ENCODE measurements around the gene GGN.
"Not testable (repeated sequence)": the region's sequence is repeated elsewhere in the genome, so short reads cannot be mapped to it uniquely, and the experiment has no call there.

Gene GGN, protein sequence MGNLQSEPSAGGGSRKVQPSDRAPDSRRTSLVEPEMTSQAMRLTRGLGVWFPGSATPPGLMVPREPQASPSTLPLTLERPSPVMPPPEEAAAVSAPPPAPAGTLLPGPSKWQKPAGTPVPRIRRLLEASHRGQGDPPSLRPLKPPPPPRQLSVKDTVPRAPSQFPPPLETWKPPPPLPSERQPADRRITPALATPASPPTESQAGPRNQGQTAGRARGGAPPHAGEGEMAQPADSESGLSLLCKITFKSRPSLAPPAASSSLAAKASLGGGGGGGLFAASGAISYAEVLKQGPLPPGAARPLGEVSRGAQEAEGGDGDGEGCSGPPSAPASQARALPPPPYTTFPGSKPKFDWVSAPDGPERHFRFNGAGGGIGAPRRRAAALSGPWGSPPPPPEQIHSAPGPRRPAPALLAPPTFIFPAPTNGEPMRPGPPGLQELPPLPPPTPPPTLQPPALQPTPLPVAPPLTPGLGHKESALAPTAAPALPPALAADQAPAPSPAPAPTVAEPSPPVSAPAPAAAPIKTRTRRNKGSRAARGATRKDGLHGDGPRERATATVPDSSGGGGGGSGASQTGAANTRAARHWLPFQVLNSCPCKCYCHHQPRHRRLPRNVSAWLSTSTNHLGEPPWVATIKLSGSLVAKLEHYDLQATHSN

DNA sequence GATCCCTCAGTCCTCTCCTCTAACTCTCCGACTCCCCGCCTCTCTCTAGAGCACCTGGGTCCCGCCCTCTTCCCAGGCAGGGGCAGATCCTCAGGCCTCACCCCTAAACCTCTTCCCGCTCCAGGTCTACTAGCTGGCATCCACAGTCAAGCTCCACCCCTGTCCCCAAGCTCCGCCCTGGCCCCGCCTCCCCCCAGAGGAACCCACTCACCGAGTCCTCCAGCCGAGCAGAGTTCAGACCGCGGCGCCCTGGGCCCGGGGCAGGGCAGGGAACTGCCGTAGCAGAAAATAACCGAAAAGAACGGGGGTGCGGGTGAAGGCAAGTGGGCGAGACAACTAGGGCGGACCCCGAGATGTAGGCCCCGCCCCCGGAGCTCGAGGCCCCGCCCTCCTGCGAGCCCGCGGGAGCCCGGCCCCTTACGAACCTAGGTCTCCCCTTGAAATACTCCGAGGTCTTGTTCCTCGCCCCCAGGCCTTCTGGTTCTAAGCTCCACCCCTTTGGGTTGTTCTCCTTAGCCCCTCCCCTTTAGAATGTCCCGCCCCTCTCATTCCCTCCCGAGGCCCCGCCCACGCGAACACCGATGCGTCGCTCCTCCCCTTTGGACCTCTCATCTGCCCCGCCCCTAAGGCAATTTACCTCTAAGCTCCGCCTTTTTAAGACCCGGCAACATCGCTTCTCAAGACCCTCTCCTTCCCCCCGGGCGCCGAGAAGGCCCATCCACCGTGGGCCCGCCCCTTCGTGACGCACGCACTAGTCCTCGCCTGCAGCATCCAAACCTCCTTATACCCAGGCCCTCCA lies at the start of gene GGN:
Gene GGN, minus strand, starts transcription at position 485 of the 799 bp plus-strand sequence. CDS start 773 bp downstream, outside the sequence.
- peak; percentile 73 for DNase-seq

DNA sequence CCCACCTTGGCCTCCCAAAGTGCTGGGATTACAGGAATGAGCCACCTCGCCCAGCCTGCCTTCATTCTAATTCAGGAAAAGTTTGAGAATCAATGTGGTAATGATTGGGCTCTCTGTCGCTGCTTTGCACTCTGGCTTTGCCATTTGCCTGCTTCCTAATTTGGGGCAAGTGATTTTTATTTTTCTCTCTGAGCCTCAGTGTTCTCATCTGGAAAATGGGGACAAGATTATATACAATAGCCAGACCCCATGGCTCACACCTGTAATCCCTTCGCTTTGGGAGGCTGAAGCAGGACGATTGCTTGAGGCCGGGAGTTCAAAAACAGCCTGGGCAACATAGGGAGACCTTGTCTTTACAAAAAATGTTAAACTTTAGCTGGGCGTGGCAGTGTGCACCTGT lies 49.5 kb upstream of the GGN start:
- no peak for DNase-seq

DNA sequence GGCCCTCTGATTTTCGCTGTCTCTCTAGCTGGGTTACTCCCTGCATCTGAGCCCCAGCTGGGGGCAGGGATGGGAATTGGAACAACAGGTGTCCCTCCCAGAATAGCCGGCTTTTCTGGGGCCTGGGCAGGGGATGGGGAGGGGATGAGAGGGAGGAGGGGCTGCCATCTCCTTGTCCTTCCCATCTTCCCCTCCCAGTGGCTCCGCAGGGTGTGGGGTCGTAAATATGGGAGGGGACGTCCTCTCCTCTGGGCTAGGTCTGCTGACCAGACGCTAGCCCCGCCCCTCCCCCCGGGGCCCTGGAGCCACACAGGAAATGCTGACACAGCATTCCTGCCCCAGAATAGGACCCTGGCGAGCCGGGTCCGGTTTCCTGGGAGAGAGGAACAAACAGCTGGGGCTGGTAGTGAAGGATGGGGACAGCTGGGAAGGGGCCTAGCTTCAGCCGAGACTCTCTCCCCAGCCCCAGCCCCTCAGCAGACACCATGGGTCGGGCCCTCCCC lies 46.8 kb upstream of the GGN start:
- DNase-seq: peak; percentile 14

DNA sequence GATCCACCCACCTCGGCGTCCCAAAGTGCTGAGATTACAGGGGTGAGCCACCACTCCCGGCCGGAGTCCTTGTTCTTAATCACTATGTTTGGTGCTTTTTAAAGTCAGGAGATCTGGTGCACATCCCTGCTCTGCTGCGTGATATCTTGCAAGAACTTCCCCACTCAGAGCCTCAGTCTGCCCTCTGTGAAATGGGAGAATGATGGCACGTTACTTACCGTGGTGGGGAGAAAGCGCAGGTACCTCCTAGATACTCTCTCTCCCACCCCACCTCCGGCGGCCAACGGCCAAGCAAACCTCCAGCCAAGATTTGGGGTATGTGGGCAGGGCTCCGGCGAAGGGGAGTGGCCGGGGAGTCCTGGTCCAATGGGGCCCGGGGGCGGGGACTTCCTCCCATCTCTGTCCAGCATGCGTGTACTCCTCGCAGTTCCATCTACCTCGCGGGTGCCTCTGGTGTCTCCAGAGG lies 45.5 kb upstream of the GGN start, which contains the start of gene RYR1:
Gene RYR1, plus strand, starts transcription at position 424 of the 466 bp plus-strand sequence. CDS start 139 bp downstream, outside the sequence.
- DNase-seq: peak; percentile 36

DNA sequence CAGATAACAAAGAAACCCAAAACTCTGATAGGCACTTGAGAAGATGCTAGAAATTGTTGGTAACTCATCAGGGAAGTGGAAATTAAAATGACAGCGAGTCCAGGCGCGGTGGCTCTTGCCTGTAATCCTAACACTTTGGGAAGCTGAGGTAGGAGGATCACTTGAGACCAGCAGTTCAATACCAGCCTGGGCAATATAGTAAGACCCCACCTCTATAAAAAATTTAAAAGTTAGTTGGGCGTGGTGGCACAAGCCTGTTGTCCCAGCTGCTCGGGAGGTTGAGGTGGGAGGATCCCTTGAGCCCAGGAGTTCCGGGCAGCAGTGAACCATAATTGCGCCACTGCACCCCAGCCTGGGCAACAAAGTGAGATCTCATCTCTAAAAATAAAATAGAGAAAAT lies 43.1 kb upstream of the GGN start:
- no peak for DNase-seq

DNA sequence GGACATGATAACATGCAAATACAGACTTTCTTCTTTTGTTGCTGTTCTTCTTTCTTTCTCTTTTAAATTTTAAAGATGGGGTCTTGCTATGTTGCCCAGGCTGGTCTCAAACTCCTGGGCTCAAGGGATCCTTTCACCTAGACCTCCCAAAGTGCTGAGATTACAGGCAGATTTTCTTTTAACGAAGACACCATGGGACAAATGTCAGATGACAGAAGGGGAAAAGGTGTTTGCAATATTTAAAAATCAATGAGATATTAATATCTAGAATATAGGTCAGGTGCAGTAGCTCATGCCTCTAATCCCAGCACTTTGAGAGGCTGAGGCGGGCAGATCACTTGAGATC lies 42.0 kb upstream of the GGN start:
- DNase-seq: no peak

DNA sequence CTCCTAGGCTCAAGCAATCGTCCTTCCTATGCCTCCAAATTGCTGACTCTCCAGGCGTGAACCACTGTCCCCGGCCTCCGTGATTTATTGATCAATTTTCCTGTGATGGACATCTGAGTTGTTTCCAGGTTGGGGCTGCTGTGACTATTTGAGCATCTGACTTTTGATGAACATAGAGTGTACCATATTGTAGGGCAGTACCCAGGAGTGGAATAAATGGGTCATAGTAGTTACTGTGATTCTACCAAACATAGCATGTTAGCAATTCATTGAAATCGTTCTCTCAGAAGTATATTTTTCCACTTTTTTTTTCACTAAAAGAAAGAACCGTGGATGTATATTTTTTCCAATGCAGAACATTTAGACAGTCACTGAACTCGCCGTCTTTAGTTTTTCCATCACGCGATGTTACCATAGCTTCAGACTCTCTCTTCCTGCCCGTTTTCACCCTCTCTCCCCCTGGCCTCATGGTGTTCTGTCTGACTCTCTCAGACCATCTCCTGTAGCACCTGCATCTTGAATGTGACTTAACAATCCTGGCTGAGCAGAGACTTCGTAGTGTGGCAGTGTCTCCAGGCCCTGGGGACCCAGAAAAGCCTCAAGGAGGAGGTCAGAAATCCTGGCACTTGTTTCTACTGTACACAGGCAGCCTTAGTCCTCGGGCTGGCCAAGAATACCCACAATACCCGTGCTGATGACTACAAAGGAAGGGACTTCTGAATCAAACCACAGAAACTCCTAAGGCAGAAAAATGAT lies 41.4 kb upstream of the GGN start:
- DNase-seq: no peak

DNA sequence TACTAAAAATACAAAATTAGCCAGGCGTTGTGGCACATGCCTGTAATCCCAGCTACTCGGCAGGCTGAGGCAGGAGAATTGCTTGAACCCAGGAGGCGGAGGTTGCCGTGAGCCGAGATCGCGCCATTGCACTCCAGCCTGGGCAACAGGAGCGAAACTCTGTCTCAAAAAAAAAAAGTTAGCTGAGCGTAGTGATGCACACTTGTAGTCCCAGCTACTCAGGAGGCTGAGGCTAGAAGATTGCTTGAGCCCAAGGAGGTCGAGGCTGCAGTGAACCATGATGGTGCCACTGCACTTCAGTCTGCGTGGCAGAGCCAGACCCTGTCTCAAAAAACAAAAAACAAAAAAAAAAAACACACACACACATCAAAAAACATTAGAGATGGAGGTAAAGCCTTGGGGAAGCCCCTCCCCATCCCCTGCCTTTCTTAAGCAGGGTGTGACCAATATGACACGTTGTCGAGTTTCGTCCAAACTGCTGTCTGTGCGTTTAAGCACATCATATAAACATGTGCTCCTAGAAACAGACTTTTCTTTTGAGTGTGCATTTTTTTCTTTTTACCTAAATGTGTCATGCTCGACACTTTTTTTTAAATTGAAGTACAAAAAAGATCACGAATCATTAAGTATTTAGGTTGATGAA lies 39.3 kb upstream of the GGN start:
- DNase-seq: not testable (repeated sequence)

DNA sequence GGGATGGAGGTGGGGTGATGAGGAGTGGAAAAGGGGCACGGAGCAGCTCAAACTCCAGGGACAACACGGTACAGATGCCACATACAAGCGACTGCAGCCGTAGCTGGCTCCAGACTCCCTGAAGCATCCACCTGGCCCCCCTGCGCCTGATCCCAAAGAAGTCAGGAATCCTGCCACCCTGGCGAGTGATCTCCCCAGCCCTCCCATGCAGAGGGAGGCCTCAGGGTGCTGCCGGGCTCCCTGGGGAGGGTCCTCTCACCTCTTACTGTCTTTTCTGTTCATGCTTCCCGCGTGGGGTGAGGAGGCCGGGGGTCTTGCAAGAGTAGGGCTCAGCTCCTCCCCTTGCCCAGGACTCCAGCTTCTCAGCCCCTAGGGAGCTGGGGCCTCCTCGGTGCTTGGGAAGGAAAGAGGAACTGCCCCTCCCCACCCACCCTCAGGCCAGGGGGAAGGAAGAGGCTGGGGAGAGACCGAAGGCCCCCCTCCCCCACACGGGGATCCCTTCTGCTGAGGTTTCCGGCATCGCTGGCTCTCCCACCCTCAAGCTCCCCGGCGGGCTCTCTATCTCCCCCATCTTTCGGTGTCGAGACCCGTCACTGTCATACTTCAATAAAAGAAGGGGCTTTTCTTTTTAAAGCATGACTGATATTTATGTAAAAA lies 38.1 kb upstream of the GGN start, which contains the start of gene RASGRP4:
Gene RASGRP4, minus strand, starts transcription at position 410 of the 657 bp plus-strand sequence. Its CDS starts 128 bp downstream, at position 282.
- DNase-seq: no peak

DNA sequence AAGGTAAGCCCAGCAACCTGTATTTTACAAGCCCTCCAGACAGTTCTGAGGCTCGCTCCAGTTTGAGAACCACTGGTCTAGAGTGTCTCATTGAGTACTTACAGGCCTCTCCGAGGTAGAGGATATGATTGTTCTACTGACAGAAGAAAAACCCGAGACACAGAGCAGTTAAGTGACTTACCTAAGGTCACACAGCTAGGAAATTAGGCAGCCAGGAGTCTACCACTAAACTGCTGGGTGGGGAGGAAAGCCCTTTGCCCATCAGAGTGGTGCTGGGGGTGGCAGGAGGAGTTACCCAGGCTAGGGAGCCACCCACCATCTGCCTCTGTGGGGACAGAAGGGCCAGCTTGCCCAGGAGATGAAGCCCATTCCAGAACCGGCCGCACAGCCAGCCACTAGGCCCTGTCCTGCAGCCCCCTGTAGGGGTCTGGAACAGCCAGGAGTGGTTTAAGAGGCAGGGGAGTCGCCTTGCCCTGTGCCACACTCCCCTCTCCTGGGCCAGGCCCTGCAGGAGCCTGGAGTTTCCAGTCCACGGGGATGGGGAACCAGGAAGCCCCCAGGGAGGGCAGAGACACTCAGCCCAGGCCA lies 37.5 kb upstream of the GGN start:
- no peak for DNase-seq

DNA sequence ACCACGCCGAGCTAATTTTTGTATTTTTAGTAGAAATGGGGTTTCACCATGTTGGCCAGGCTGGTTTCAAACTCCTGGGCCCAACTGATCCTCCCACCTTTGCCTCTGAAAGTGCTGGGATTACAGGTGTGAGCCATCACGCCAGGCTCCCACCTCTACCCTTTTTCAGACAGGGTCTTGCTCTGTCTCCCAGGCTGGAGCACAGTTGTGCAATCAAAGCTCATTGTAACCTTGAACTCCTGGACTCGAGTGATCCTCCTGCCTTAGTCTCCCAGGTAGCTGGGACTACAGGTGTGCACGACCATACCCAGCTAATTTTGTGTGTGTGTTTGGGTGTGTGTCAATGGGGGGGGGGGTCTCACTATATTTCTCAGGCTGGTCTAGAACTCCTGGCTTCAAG lies 36.4 kb upstream of the GGN start:
- no peak for DNase-seq

DNA sequence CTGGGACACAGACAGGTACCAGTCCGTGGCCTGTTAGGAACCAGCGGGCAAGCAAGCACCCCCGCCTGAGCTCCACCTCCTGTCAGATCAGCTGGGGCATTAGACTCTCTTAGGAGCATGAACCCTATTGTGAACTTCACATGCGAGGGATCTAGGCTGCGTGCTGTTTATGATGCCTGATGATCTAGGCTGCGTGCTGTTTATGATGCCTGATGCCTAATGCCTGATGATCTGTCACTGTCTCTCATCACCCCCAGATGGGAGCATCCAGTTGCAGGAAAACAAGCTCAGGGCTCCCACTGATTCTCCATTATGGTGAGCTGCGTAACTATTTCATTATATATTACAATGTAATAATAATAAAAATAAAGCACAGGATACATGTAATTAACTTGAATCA lies 34.6 kb upstream of the GGN start:
- DNase-seq: no peak

DNA sequence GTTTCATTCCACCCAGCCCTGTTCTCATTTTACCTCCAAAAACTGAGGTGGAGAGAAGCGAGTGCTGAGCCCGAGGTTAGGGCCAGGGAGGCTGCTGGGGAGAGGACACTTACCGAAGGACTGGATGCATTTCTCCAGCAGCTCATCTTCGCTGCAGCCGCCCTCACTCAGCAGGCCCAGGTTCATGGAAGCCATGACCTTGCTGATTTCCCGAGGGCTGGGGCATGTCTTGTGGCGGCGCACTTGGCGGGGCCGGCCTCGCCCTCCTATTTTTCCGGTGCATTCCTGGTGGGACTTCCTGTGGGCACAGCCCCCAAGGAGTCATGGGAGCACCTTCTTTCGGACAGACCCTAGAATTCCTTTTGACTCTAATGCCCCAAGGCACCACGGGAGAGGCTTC lies 34.0 kb upstream of the GGN start:
- DNase-seq: no peak

DNA sequence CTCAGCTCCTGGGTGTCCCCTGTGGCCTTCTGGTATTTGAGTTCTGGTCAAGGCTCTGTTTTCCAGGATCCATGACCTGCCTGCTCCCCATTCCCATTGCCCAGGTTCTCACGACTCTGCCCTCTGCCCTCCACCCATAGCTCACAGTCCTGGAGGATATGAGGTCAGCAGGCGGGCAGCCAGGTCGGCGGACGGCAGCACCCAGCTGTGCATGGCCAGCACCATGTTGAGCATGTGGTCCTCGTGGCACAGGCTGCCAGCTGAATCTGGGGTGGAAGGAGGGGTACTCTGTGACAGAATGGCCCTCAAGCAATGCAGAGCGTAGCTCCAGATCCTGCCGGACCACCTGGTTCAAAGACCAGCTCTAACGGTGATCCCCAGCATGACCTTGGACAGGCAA lies 33.1 kb upstream of the GGN start:
- no peak for DNase-seq

DNA sequence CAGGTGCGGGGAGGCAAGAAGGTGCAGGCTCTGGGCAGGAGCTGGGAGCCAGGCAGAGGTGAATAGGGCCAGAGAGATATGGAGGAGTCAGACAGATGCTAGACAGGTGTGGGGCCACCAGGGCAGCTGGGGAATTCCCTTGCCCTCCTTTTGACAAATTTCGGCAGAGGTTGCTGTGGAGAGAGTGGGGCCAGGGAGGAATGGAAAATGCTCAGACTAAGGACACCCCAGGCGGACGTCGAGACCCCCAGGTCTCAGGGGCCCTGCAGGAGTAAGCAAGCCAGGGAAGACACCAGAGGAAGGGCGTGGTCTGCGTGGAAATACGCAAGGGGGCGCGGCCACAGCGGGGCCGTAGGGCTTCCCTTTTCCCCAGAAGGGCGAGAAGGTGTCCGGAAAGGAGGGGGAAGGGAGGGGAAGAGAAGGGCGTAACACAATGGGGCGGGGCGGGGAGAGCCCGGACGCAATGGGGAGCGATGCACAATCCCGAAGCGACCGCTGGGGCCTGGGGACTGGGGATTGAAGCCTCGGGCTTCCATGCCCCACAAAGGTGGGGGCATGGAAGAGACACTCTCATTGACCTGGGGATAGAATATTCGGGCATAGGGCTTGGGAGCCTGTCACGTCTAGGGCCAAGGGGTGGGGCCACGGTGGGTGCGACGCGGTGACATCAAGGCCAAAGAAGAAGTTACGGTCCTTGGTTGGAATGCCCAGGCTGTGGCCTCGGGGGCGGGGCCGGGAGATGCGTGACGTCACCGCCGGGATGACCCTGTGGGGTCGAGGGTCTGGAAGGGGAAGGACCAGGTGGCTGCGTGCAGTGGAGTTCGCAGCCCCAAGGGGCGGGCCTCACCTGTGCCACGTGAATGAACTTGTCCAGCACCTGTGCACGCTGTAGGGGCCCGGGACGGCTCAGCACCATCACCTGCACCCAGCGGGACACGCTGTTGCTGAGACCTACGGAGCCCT lies 30.0 kb upstream of the GGN start:
- peak; percentile 4 for DNase-seq

DNA sequence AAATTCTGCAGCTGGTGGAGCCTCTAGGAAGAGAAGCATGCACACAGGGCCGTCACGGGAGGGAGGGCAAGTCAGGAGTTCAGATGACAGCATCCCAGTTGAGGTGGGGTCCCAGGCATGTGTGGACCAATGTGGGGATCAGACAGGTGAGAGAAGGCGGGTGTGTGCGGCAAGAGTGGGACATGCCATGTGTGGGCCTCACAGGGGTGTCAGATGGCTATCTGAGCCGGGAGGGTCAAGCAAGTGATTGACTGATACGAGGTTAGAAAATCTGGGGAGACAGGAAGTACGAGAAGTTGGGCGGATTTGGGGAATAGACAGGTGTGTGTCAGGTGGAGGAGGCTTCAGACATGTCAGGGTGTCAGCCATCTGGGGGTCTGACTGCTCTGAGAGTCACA lies 29.3 kb upstream of the GGN start:
- DNase-seq: no peak

DNA sequence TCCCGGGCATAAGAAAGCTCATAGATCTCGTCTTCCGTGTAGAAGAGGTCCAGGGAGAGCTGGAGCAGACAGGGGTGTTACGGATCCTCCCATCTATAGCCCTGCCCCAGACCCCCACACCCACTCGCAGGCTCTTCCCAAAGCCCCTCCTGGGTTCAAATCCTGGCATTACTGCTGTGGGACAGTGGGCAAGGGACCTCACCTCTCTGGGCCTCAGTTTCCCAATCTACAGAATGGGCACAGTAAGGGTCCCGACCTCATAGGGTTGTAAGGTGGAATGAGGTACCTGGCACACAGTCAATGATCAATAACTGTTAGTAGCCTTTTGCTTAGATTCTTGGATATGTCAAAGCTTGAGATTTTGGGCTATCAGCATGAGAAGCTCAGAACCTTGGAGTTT lies 25.6 kb upstream of the GGN start:
- DNase-seq: no peak

DNA sequence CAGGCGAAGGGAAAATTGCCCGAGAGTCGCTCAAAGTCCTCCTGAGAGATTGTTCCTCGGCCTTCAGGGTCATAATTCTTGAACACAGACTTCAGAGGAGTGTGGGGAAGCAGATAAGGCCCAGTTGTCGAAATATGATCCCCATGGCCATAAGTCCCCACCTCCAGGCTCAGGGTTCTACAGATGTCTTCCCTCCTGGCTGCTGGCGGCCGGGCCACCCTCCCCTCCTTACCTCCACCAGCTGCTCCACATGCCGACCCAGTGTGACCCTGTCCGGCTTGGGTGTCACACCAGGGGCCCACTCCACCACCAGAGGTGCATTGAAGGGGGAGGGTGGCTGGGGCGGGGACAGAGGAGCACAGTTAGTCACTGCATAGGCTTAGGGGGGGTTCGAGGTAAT lies 25.1 kb upstream of the GGN start:
- no peak for DNase-seq

DNA sequence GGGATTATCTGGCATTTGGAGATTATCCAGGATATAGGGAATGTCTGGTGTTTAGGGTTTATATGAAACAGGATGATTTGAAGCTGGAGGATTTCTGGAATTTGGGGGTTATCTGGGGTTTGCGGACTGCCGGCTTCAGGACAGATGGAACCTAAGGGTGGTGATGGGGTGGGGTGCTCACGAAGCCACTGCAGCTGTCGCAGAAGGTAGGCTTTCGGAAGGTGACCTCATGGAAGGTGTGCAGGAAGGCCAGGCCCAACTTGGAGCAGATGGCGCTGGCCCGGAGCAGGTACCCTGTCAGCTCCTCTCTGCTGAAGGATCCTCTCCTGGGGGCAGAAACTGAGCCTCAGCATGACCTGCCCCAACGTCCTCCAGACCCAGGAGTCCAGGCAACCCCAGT lies 24.7 kb upstream of the GGN start:
- no peak for DNase-seq

DNA sequence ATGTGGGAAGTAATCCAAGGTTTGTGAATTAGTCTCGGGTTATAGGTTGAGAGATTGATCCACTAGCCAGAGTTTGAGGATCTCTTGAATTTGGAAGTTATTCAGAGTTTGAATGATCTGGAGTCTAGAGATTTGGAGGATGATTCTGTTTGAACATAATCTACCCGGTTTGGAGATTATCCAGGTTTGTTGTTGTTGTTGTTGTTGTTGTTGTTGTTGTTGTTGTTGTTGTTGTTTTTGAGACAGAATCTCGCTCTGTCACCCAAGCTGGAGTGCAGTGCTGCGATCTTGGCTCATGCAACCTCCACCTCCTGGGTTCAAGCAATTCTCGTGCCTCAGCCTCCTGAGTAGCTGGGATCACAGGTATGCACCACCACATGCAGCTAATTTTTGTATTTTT lies 24.1 kb upstream of the GGN start:
- not testable (repeated sequence) for DNase-seq

Measured in midbrain (tissue), 1 donor.